ENCODE data around the gene CDKN2B-AS1. TPM values are rescaled to one million over a fixed set of nuclear protein-coding genes. Genes with fewer than 3 reads are reported as not detected.
"Not testable (repeated sequence)": the region's sequence is repeated elsewhere in the genome, so short reads cannot be mapped to it uniquely, and the experiment has no call there.

CDKN2B-AS1 gene
- total RNA-seq: under 1 TPM in 4 of 6 donors, not detected in 2; 0.24 to 0.66 (median 0.44) TPM
- under 1 TPM in 1 of 2 donors, not detected in 1; 0.92 TPM for polyA plus RNA-seq

DNA sequence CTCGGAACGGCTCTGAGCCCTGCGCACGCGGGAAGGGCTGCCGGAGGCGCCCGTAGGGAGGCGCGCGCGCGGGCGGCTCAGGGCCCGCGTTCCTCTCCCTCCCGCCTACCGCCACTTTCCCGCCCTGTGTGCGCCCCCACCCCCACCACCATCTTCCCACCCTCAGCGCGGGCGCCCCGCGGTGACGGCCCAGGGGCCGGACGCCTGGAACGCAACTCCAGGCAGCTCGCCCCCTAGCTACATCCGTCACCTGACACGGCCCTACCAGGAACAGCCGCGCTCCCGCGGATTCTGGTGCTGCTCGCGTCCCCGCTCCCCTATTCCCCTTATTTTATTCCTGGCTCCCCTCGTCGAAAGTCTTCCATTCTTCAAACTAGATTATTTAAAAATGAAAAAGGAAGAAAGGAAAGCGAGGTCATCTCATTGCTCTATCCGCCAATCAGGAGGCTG, at the start of gene CDKN2B-AS1:
TSS of gene CDKN2B-AS1 (plus strand) at position 236 of the 450 bp plus-strand sequence.
- Histone ChIP-seq H3K9me3 (no peaks in the 10 kb centered on the region), H3K27me3 (peaks cover 0 to 34% (median 7%) of the 10 kb centered on the region in 4 donors), H3K36me3 (no peaks in the 10 kb centered on the region), H3K4me1 (peaks cover 0 to 4% (median 0%) of the 10 kb centered on the region in 3 donors), H3K4me3 (peak within 1 kb of the TSS; percentile 73 to 78 (median 76)), H3K27ac (peak within 1 kb of the TSS in 3 of 4 donors; percentile 19 to 77 (median 66))
- TF ChIP-seq, protein P1, sequence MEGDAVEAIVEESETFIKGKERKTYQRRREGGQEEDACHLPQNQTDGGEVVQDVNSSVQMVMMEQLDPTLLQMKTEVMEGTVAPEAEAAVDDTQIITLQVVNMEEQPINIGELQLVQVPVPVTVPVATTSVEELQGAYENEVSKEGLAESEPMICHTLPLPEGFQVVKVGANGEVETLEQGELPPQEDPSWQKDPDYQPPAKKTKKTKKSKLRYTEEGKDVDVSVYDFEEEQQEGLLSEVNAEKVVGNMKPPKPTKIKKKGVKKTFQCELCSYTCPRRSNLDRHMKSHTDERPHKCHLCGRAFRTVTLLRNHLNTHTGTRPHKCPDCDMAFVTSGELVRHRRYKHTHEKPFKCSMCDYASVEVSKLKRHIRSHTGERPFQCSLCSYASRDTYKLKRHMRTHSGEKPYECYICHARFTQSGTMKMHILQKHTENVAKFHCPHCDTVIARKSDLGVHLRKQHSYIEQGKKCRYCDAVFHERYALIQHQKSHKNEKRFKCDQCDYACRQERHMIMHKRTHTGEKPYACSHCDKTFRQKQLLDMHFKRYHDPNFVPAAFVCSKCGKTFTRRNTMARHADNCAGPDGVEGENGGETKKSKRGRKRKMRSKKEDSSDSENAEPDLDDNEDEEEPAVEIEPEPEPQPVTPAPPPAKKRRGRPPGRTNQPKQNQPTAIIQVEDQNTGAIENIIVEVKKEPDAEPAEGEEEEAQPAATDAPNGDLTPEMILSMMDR (IDR thresholded peaks at IDR 0.05): no peak
- no peak for FAIRE-seq
- 0 to 1% methylated on average over 21 to 43 of the region's 43 CpGs for WGBS, 2 donors
- peak in 5 of 6 donors; percentile 37 to 76 (median 52) for DNase-seq
- intact Hi-C loops (cut with DNase I): no loop called here
- peak; percentile 67 to 78 (median 76) for ATAC-seq

DNA sequence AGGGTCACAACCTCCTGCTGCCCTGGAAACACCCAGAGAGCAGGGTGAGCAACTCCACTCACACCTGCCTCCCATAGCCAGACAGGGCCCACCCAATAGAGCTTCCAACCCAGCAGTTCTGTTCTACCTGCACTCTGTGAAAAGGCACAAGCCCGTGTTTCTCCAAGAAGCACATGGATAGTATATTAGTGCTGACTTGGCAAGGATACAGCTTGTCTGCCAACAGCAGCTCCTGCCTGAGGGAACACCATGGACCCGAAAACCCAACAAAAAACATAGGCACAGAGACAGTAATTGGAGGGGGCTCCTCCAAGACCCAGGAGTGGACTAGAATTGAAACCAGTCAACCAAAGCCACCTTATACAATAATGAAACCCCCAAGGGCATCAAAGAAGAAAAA, 49.0 kb upstream of the CDKN2B-AS1 start:
- Histone ChIP-seq H3K4me3 (no peak overlapping the region), H3K4me1 (no peaks in the 10 kb centered on the region), H3K36me3 (no peaks in the 10 kb centered on the region), H3K9me3 (no peaks in the 10 kb centered on the region), H3K27me3 (no peaks in the 10 kb centered on the region), H3K27ac (no peak overlapping the region)
- 82 to 89% methylated on average over 2 of the region's 2 CpGs for WGBS, 2 donors
- DNase-seq (no peak), ATAC-seq (no peak), FAIRE-seq (no peak)
- TF ChIP-seq, protein P1 (IDR thresholded peaks at IDR 0.05): no peak
- intact Hi-C loops (cut with DNase I): no loop called here

DNA sequence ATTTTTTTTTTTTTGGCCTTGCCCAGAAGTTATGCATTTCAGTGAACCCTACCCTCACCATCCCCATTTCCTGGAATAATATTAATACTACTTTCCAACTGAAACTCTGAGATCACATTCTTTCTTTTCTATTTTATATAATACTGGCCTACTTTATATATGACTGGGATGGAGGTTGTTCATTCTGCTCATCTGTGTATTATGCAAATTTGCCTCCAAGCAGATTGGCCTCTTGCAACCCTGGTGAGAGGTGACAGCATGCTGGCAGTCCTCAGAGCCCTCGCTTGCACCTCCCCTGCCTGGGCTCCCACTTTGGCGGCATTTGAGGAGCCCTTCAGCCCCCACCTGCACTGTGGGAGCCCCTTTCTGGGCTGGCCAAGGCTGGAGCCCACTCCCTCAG, 35.8 kb upstream of the CDKN2B-AS1 start:
- Histone ChIP-seq H3K4me3 (no peak overlapping the region), H3K9me3 (no peaks in the 10 kb centered on the region), H3K4me1 (no peaks in the 10 kb centered on the region), H3K27ac (no peak overlapping the region), H3K36me3 (no peaks in the 10 kb centered on the region), H3K27me3 (peaks cover 0 to 9% (median 3%) of the 10 kb centered on the region in 4 donors)
- TF ChIP-seq, protein P1 (IDR thresholded peaks at IDR 0.05): no peak
- ATAC-seq (no peak), FAIRE-seq (no peak), DNase-seq (no peak)
- intact Hi-C loops (cut with DNase I): no loop called here
- WGBS, 2 donors: 76 to 77% methylated on average over 2 of the region's 2 CpGs

DNA sequence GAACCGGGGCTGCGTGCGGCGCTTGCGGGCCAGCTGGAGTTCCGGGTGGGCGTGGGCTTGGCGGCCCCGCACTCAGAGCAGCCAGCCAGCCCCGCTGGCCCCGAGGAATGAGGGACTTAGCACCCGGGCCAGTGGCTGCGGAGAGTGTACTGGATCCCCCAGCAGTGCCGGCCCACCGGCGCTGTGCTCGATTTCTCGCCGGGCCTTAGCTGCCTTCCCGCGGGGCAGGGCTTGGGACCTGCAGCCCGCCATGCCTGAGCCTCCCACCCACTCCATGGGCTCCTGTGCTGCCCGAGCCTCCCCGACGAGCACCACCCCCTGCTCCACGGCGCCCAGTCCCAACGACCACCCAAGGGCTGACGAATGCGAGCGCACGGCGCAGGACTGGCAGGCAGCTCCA, 35.3 kb upstream of the CDKN2B-AS1 start:
- H3K27ac ChIP-seq; intact Hi-C loops (cut with DNase I); H3K27me3 ChIP-seq; H3K9me3 ChIP-seq; FAIRE-seq; H3K4me3 ChIP-seq; H3K36me3 ChIP-seq; H3K4me1 ChIP-seq; ATAC-seq: not testable (repeated sequence)
- WGBS, 2 donors: 83 to 87% methylated on average over 17 to 32 of the region's 33 CpGs
- peak in 1 of 6 donors; percentile 45 for DNase-seq

DNA sequence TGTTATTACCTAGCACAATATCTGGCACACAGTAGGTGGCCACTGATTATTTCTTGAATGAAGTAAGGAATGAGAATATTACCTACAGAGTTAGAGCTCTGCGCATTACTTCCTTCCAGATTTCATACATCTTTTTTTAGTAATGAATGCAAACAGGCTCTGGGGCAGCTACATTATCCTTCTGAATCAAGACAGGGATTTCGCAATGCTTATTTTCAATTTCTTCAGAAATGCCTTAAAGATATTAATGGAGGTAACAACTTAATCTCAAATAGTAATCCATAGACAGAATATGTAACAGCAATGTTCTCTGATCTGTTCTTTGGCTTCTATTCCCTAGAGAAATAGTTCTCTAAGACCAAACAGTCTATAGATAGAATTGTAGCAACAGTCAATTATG, 33.0 kb upstream of the CDKN2B-AS1 start:
- Histone ChIP-seq H3K27ac (no peak overlapping the region), H3K4me1 (peaks cover 0 to 9% (median 0%) of the 10 kb centered on the region in 3 donors), H3K9me3 (no peaks in the 10 kb centered on the region), H3K4me3 (no peak overlapping the region), H3K27me3 (peaks cover 0 to 27% (median 3%) of the 10 kb centered on the region in 4 donors), H3K36me3 (no peaks in the 10 kb centered on the region)
- 85 to 88% methylated on average over 2 of the region's 2 CpGs for WGBS, 2 donors
- intact Hi-C loops (cut with DNase I): no loop called here
- no peak for DNase-seq
- no peak for ATAC-seq
- FAIRE-seq: no peak
- TF ChIP-seq, protein P1 (IDR thresholded peaks at IDR 0.05): no peak
